Astrocyte (in vitro differentiated cells and primary cell): ENCODE data around the gene ADRA2C.

ENCODE experiments used
- EZH2 ChIP-seq: IDR thresholded peaks from 2 replicates; pipeline ENCODE4 v1.6.1; 2012; ENCODE audit warnings: mild to moderate bottlenecking, low read length, inconsistent platforms; ENCODE audit not compliant: insufficient read depth
- TF ChIP-seq, protein P1 (sequence below): IDR thresholded peaks from 2 replicates; pipeline ENCODE4 v1.5.1; 2011; ENCODE audit warnings: low read depth, mild to moderate bottlenecking, inconsistent platforms, low read length, moderate library complexity; ENCODE audit not compliant: insufficient read depth

DNA sequence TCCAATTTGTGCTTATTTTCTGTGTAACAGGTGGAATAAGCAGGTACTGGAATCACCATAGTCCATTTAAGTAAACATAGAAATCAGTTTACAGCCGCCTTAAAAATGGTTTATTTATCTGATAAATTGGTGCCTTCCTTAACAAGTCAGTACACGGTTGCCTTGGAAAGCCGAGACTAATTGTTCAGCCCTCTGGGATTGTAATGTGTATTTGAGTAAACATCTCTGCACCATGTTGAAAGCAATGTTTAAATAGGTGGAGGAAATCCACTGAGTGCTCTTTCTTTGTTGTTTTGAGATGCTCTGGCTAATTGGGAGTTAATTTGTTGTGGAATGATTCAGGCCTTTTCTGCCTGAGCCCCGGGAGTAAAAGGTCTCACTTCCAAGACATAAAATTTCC, 45.7 kb upstream of the ADRA2C start:
- TF ChIP-seq, protein P1, sequence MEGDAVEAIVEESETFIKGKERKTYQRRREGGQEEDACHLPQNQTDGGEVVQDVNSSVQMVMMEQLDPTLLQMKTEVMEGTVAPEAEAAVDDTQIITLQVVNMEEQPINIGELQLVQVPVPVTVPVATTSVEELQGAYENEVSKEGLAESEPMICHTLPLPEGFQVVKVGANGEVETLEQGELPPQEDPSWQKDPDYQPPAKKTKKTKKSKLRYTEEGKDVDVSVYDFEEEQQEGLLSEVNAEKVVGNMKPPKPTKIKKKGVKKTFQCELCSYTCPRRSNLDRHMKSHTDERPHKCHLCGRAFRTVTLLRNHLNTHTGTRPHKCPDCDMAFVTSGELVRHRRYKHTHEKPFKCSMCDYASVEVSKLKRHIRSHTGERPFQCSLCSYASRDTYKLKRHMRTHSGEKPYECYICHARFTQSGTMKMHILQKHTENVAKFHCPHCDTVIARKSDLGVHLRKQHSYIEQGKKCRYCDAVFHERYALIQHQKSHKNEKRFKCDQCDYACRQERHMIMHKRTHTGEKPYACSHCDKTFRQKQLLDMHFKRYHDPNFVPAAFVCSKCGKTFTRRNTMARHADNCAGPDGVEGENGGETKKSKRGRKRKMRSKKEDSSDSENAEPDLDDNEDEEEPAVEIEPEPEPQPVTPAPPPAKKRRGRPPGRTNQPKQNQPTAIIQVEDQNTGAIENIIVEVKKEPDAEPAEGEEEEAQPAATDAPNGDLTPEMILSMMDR: no peak
- TF ChIP-seq EZH2: no peak
